GM12872 (cell line): ENCODE results near the gene ABHD16A.

Experiments used
- CTCF ChIP-seq: IDR thresholded peaks from 3 replicates; pipeline ENCODE4 v1.5.1; 2011; ENCODE audit warnings: low read depth, mild to moderate bottlenecking, low read length, moderate library complexity; ENCODE audit not compliant: insufficient read depth

Gene ABHD16A

GRCh38 chr6:31728767-31729514 is 25.8 kb upstream of the ABHD16A start, which contains the start of gene DDAH2:
Gene DDAH2, minus strand, starts transcription at chr6:31729299. Its CDS starts 138 bp downstream, at chr6:31729161.
- TF ChIP-seq CTCF: peak; percentile 85

GRCh38 chr6:31727717-31728671 is 24.9 kb upstream of the ABHD16A start:
- TF ChIP-seq CTCF: no peak

GRCh38 chr6:31727034-31727716 is 24.1 kb upstream of the ABHD16A start:
- TF ChIP-seq CTCF: no peak

GRCh38 chr6:31725502-31726350 is 22.6 kb upstream of the ABHD16A start:
- no peak for TF ChIP-seq CTCF

- TF ChIP-seq CTCF: no peak
Observed at GRCh38 chr6:31723980-31724691, 21.0 kb upstream of the ABHD16A start.

- no peak for TF ChIP-seq CTCF
Observed at GRCh38 chr6:31723245-31723979, 20.3 kb upstream of the ABHD16A start, which contains the start of gene MPIG6B. Gene MPIG6B, plus strand, starts transcription at chr6:31723373. Its CDS starts 11 bp downstream, at chr6:31723384.
